GM23338 (cell line): Measurements from ENCODE around the gene CIAPIN1.

Source experiments
- CTCF ChIP-seq, 2 experiments: fragments of 200-600 bp in 1 of 2; sonication (generic) in 1 of 2; conservative IDR thresholded peaks; 2 replicates each; pipeline versions ENCODE4 v1.5.1 to v1.6.1; 2016 to 2017; ENCODE audit warnings: antibody characterized with exemption in 2 of 2, low read depth in 2 of 2, mild to moderate bottlenecking in 2 of 2, moderate library complexity in 1 of 2
- POLR2AphosphoS5 ChIP-seq: IDR thresholded peaks from 2 replicates; pipeline ENCODE4 v1.6.1; 2016; ENCODE audit warnings: antibody characterized with exemption, low read depth

GRCh38 chr16:57394444-57394843 lies 52.7 kb downstream of the CIAPIN1 start:
- TF ChIP-seq CTCF (conservative IDR thresholded peaks at IDR 0.05; ENCODE audit: low read depth in 2 of 2) = no peak
- TF ChIP-seq POLR2AphosphoS5 = no peak
